ENCODE measurements around the gene SERPINI1. TPM values are rescaled to one million over a fixed set of nuclear protein-coding genes. Genes with fewer than 3 reads are reported as not detected.
A peak's percentile ranks its signal among the peaks of the same experiment; 100 is the strongest.

Gene SERPINI1
- total and polyA plus RNA-seq, 12 donors: 4.5 to 17.1 (median 10.1) TPM

GRCh38 chr3:167738037-167738436, 2.5 kb downstream of the SERPINI1 start:
- no peak overlapping the region for H3K27ac ChIP-seq
- no peak for DNase-seq
- WGBS, 2 donors: 73 to 83% methylated on average over 2 of the region's 2 CpGs
- H3K36me3 ChIP-seq: no peaks in the 10 kb centered on the region
- H3K27me3 ChIP-seq: no peaks in the 10 kb centered on the region
- intact Hi-C loops (cut with DNase I): loop anchor here in 8 of 10 donors (5.0 to 10.0 kb wide), 6 partner anchors 74 to 147 kb away; no protein-coding TSS in a partner anchor
- no peak for ATAC-seq
- no peak overlapping the region for H3K4me3 ChIP-seq
- no peaks in the 10 kb centered on the region for H3K9me3 ChIP-seq
- no peak for TF ChIP-seq CTCF (IDR thresholded peaks at IDR 0.05)
- peaks cover 0 to 24% (median 21%) of the 10 kb centered on the region in 9 donors for H3K4me1 ChIP-seq

DNA sequence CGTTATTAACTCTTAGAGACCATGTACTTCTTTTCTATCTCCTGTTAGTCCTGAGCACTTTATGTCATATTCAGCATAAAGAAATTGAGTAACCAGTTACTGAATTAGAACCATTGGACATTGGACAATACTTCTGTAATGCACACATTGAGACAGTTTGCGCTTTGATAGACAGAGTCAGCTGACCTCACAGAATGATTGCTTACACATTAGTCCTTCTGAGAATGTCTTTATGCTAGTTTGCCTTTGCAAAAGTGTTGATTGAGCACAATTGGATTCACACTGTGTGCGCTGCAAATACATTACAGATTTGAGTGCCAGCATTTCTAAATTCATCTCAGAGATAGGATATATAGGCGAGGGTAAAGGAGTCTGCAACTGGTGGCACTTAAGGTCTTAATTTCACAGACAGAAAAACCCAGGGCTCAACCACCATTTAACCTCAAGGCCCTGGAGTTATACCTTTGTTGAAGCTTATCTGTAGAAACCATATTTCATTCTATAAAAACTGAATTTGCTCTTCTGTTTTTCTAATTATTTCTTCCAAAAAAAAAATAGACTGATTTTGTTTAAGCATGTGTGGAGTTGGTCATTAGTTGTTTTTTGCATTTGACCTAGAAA, 3.8 kb downstream of the SERPINI1 start:
- no peak for TF ChIP-seq CTCF (IDR thresholded peaks at IDR 0.05)
- H3K4me1 ChIP-seq: peaks cover 0 to 14% (median 10%) of the 10 kb centered on the region in 9 donors
- H3K9me3 ChIP-seq: no peaks in the 10 kb centered on the region
- H3K4me3 ChIP-seq: no peak overlapping the region
- no peaks in the 10 kb centered on the region for H3K36me3 ChIP-seq
- DNase-seq: no peak
- WGBS, 2 donors: 90 to 93% methylated on average over 4 of the region's 4 CpGs
- no peak for ATAC-seq
- intact Hi-C loops (cut with DNase I): loop anchor here in 8 of 10 donors (5.0 to 10.0 kb wide), 6 partner anchors 73 to 146 kb away; no protein-coding TSS in a partner anchor
- H3K27ac ChIP-seq: no peak overlapping the region
- H3K27me3 ChIP-seq: no peaks in the 10 kb centered on the region

- Histone ChIP-seq H3K27me3 (no peaks in the 10 kb centered on the region), H3K36me3 (no peaks in the 10 kb centered on the region), H3K27ac (no peak overlapping the region), H3K9me3 (no peaks in the 10 kb centered on the region), H3K4me1 (peaks cover 0 to 10% (median 6%) of the 10 kb centered on the region in 9 donors), H3K4me3 (no peak overlapping the region)
- 55% methylated on average over 2 of the region's 2 CpGs for WGBS, 2 donors
- ATAC-seq: peak in 4 of 8 donors; percentile 57 to 86 (median 69)
- intact Hi-C loops (cut with DNase I): loop anchor here in 1 of 10 donors (10.0 kb wide), 1 partner anchor 144 kb away; no protein-coding TSS in a partner anchor
- TF ChIP-seq CTCF (IDR thresholded peaks at IDR 0.05): peak in 7 of 9 donors; percentile 27 to 60 (median 54)
- no peak for DNase-seq
Observed at GRCh38 chr3:167740961-167741587, 5.6 kb downstream of the SERPINI1 start.

DNA sequence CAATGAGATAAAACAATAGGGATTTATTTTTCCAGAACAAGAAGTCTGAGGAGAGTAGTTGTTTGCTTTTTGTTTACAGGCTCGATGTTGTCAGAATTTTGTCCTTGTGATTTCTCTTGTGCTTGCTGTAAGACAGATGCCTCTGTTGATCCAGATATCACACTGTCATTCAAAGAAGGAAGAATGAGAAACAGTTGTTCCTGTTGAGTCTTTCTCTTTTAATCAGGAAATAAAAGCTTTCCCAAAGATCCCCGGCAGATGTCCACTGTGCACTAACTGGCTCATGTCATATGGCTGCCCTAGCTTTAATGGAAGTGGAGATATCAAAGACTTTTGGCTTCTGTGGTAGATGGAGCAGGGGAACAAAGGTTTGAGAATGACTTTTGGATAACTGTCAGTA, 6.8 kb downstream of the SERPINI1 start:
- no peaks in the 10 kb centered on the region for H3K4me1 ChIP-seq
- H3K27ac ChIP-seq: no peak overlapping the region
- H3K36me3 ChIP-seq: no peaks in the 10 kb centered on the region
- no peaks in the 10 kb centered on the region for H3K27me3 ChIP-seq
- no peak for TF ChIP-seq CTCF (IDR thresholded peaks at IDR 0.05)
- no peak overlapping the region for H3K4me3 ChIP-seq
- intact Hi-C loops (cut with DNase I): loop anchor here in 1 of 10 donors (10.0 kb wide), 1 partner anchor 142 kb away; no protein-coding TSS in a partner anchor
- DNase-seq (no peak), ATAC-seq (no peak)
- 83 to 84% methylated on average over 2 of the region's 2 CpGs for WGBS, 2 donors
- no peaks in the 10 kb centered on the region for H3K9me3 ChIP-seq

Measured in heart right ventricle (tissue), 16 donors.